ENCODE measurements around the gene THADA. TPM values are rescaled to one million over a fixed set of nuclear protein-coding genes. Genes with fewer than 3 reads are reported as not detected.

THADA gene
- total RNA-seq, 2 donors from 2014 or later = 41.1 to 54.3 TPM

DNA sequence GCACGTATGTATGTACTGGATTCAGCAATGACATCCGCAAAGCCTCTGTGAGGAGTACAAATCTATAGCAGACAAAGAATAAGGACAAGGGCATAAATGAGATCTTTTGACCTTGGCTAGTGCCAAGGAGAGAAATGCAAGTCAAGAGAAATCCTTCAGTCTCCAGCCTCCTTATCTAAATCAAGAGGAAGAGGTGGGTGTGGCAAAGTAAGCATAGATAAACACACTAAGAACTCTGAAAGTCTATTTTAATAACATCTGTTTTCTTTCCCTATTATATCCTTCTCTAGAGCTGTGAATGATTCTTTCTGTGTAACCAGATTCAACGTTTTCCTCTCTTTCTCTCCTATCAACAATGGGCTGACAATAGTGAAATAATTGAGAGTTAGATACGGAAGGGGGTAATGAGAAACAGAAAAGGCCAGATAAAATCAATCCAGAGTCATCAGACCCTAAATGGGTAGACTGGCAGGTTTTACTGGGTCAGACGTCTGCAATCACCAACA is 250.9 kb downstream of the THADA start:
- Histone ChIP-seq H3K9me3 (no peaks in the 10 kb centered on the region), H3K4me1 (replicated peaks) (peaks cover 7% of the 10 kb centered on the region), H3K27me3 (replicated peaks; ENCODE audit: insufficient read depth) (no peaks in the 10 kb centered on the region), H3K4me3 (no peak overlapping the region), H3K27ac (peak overlapping the region; percentile 51 to 53), H3K36me3 (no peaks in the 10 kb centered on the region)
- DNase-seq (ENCODE audit: low spot score) = no peak
- intact Hi-C loops (cut with DNase I) = loop anchor here (5.0 kb wide), 2 partner anchors 67 to 93 kb away; no protein-coding TSS in a partner anchor
- 29% methylated on average over 5 of the region's 5 CpGs for WGBS
- TF ChIP-seq, protein P1, sequence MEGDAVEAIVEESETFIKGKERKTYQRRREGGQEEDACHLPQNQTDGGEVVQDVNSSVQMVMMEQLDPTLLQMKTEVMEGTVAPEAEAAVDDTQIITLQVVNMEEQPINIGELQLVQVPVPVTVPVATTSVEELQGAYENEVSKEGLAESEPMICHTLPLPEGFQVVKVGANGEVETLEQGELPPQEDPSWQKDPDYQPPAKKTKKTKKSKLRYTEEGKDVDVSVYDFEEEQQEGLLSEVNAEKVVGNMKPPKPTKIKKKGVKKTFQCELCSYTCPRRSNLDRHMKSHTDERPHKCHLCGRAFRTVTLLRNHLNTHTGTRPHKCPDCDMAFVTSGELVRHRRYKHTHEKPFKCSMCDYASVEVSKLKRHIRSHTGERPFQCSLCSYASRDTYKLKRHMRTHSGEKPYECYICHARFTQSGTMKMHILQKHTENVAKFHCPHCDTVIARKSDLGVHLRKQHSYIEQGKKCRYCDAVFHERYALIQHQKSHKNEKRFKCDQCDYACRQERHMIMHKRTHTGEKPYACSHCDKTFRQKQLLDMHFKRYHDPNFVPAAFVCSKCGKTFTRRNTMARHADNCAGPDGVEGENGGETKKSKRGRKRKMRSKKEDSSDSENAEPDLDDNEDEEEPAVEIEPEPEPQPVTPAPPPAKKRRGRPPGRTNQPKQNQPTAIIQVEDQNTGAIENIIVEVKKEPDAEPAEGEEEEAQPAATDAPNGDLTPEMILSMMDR (IDR thresholded peaks at IDR 0.05) = no peak
- no peak for TF ChIP-seq POLR2AphosphoS5 (IDR thresholded peaks at IDR 0.05)
- no peak for TF ChIP-seq POLR2A (IDR thresholded peaks at IDR 0.05)

DNA sequence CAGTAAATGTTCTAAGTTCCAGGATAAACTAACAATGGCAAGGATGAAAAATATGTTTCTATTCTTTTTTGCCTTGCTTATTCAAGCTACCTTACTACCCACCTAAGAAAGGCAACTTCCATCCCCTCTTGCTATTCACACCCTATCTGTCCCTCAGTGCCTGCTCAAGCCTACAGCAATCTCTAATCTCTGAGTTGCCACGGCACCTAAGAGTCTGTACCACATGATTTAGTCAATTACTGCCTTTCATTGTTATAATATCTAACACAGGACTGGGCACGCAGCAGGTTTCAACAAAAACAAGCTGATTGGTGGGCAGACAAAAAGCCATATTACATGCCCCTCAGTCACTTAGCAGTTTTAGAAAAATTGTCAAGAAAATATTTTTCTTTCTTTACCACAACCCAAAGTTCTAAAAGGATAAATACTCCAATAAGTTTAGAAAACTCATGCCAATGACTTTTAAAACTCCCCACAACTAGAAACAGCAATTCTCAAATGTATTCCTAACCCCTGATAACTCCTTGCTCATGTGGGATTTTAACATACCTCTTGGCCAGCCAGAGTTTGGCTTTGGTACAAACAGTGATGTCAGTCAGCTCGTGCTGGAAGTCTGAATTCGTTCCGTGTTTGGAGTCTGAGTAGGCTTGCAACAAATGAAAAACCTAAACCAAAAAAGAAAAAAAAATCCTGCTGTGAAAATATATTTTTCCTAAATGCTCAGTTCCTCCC is 252.1 kb downstream of the THADA start:
- no peaks in the 10 kb centered on the region for H3K27me3 ChIP-seq (replicated peaks; ENCODE audit: insufficient read depth)
- H3K4me1 ChIP-seq (replicated peaks) = peaks cover 7% of the 10 kb centered on the region
- intact Hi-C loops (cut with DNase I) = no loop called here

DNA sequence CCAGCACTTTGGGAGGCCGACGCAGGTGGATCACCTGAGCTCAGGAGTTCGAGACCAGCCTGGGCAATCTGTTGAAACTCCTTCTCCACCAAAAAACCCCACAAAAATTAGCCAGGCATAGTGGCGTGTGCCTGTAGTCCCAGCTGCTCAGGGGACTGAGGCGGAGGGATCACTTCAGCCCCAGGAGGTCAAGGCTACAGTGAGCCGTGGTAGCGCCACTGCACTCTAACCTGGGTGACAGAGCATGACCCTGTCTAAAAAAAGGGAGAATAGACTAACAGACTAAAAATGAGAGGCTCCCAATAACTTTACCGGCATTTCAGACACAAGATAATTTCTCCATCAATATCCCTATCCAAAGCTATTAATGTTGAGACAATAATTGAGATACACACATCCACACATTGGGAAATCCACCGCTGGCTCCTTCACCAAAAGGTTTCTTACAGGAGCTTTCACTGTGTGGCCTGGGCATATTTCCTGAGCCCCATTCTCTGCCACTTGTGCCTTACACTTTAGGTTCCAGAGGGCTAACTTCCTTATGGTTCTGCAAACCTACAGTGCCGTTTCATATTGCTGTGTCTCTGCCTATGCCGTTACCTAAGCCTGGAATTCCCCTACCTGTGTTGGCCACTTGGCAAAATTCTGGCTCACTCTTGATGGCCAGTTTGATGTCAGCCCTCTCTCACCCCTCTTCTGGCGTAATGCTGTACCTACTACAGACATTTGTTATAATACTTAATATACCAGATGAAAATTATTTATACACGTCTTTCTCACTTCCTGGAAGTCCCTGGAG is 253.7 kb downstream of the THADA start:
- H3K4me3 ChIP-seq = no peak overlapping the region
- no peaks in the 10 kb centered on the region for H3K36me3 ChIP-seq
- H3K27me3 ChIP-seq (replicated peaks; ENCODE audit: insufficient read depth) = no peaks in the 10 kb centered on the region
- peaks cover 7% of the 10 kb centered on the region for H3K4me1 ChIP-seq (replicated peaks)
- H3K9me3 ChIP-seq = no peaks in the 10 kb centered on the region
- no peak for TF ChIP-seq POLR2A (IDR thresholded peaks at IDR 0.05)
- TF ChIP-seq POLR2AphosphoS5 (IDR thresholded peaks at IDR 0.05) = no peak
- TF ChIP-seq, protein P1 (IDR thresholded peaks at IDR 0.05) = no peak
- 96% methylated on average over 13 of the region's 13 CpGs for WGBS
- intact Hi-C loops (cut with DNase I) = no loop called here
- no peak for DNase-seq (ENCODE audit: low spot score)
- H3K27ac ChIP-seq = no peak overlapping the region

More for the DNA sequence above, 252.1 kb downstream of the THADA start:
- H3K36me3 ChIP-seq = no peaks in the 10 kb centered on the region
- H3K4me3 ChIP-seq = no peak overlapping the region
- TF ChIP-seq POLR2AphosphoS5 (IDR thresholded peaks at IDR 0.05) = peak; percentile 71
- no peak for TF ChIP-seq POLR2A (IDR thresholded peaks at IDR 0.05)
- no peaks in the 10 kb centered on the region for H3K9me3 ChIP-seq
- 27% methylated on average over 5 of the region's 5 CpGs for WGBS
- DNase-seq (ENCODE audit: low spot score) = peak; percentile 66
- peak overlapping the region; percentile 50 to 51 for H3K27ac ChIP-seq

DNA sequence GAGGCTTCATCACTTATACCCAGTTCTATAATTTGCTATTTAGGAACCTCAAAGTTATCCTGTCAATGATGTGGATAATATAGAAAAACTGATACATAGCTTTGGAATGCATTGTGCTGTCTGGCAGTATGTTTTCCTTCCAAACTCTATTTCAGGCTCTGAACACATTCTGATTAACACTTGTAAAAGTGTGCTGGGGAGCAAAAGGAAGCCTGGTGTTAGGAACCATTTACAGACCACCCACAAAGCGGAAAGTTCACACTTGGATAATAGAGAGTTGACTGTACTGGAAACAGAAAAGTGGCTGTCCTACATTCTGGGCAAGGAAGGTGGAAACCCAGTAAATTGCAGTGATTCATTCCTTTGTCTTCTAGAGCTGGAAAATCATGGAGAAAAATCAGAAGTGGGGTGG is 254.9 kb downstream of the THADA start:
- Histone ChIP-seq H3K4me1 (replicated peaks) (peaks cover 7% of the 10 kb centered on the region), H3K27ac (no peak overlapping the region), H3K9me3 (no peaks in the 10 kb centered on the region), H3K4me3 (no peak overlapping the region), H3K27me3 (replicated peaks; ENCODE audit: insufficient read depth) (no peaks in the 10 kb centered on the region), H3K36me3 (no peaks in the 10 kb centered on the region)
- intact Hi-C loops (cut with DNase I) = no loop called here
- TF ChIP-seq, protein P1 (IDR thresholded peaks at IDR 0.05) = no peak
- TF ChIP-seq POLR2AphosphoS5 (IDR thresholded peaks at IDR 0.05) (no peak), POLR2A (IDR thresholded peaks at IDR 0.05) (no peak)
- DNase-seq (ENCODE audit: low spot score) = no peak
- 69% methylated on average over 1 of the region's 1 CpG for WGBS

DNA sequence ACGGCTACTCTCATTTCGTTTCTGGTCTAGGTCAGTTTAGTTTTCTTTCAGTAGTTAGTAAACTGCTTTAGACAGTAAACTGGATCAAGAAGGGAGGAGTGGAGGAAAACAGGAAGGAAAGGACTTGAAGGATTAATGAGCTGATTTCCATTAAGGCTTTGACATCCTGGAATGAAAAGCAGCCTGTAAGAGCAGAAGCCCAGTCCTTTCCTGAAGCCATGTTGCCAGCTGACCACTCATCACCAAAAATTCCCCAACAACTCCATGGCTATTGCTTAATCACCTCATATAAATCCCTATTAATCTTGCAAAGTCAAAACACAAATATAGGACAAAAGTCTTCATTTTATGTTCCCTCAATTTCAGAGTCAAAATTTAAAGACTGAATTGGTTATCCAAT is 255.8 kb downstream of the THADA start:
- Histone ChIP-seq H3K36me3 (no peaks in the 10 kb centered on the region), H3K9me3 (no peaks in the 10 kb centered on the region), H3K27me3 (replicated peaks; ENCODE audit: insufficient read depth) (no peaks in the 10 kb centered on the region), H3K4me1 (replicated peaks) (peaks cover under 1% of the 10 kb centered on the region), H3K27ac (peak overlapping the region in 1 of 2 donors; percentile 16), H3K4me3 (no peak overlapping the region)
- 79% methylated on average over 2 of the region's 2 CpGs for WGBS
- TF ChIP-seq, protein P1 (IDR thresholded peaks at IDR 0.05) = no peak
- no peak for TF ChIP-seq POLR2AphosphoS5 (IDR thresholded peaks at IDR 0.05)
- TF ChIP-seq POLR2A (IDR thresholded peaks at IDR 0.05) = no peak
- no peak for DNase-seq (ENCODE audit: low spot score)
- intact Hi-C loops (cut with DNase I) = no loop called here
